HUDEP-2 (cell line): ENCODE measurements around the gene TULP3.
A peak's percentile ranks its signal among the peaks of the same experiment; 100 is the strongest.

Experiments
- DNase-seq, 76 experiments: peaks; one replicate each; lab custom pipeline; 2025; ENCODE audit not compliant: unreplicated experiment in 76 of 76; lab: John Stamatoyannopoulos, UW

The TULP3 gene

DNA sequence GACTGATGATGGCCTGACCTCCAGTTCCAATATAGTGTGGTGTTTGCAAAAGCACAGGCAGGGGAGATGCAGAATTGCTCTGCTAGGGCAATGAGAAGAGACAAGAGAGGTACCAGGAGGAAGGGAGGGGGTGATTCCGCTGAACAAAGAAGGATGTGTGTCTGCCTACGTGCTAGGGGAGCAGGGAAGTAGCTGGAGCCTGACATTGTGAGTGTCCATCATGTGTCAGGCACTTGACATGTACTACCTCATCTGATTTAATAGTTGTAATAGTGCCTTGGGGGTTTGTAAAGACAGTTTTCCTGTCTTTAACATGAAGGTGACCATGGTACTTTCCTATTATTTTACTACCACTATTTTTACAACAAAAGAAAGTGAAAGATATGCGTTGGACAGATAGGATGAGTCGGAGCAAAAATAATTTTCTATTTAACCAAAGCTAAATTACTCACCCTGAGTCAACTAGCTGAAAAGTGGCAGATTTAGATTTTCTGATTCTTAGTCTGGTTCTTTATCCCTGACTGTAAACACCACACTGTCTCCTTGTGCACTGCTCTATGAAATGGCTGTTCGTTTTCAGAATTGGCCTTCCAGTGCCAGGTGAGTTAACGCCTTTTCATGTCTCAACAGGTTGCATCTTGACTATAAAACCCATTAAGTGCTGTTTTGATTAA lies 34.8 kb downstream of the TULP3 start:
- no peak for DNase-seq

DNA sequence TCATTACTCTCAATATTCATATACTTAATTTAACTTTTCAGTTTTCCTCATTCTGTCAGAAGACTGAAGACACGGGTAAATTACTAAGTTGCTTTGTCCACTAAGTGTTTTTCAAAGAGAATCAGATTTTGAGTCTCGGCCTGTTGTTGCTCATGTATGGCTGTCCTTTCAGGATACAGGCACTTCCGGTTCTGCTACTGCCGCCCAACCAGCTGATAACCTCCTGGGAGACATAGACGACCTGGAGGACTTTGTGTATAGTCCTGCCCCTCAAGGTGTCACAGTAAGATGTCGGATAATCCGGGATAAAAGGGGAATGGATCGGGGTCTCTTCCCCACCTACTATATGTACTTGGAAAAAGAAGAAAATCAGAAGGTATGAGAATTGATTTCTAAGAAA lies 40.2 kb downstream of the TULP3 start:
- no peak for DNase-seq

DNA sequence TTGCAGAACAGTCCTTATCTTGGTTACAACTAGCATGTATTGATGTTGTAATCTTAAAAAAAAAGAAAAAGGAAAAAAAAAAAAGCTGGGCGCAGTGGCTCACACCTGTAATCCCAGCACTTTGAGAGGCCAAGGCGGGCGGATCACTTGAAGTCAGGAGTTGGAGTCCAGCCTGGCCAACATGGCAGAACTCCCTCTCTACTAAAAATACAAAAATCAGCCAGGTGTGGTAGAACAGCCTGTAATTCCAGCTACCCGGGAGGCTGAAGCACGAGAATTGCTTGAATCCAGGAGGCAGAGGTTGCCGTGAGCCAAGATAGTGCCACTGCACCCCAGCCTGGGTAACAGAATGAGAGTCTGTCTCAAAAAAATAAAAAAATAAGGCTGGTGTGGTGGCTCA lies 42.9 kb downstream of the TULP3 start:
- no peak for DNase-seq

DNA sequence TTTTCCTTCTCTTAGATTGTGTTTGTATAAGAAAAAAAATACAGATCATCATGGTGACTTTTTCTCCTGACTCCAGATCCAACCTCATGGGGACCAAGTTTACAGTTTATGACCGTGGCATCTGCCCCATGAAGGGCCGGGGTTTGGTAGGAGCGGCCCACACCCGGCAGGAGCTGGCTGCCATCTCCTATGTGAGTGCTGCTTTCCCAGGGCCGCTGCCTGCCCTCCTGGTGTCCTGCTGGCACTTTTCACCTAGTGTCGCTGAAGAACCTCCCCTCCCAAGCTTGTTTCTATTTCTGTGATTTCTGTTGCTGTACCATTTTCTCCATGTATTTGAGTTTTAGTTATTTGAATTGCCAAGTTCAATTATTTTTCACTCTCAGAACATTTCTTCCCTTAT lies 43.7 kb downstream of the TULP3 start:
- no peak for DNase-seq

DNA sequence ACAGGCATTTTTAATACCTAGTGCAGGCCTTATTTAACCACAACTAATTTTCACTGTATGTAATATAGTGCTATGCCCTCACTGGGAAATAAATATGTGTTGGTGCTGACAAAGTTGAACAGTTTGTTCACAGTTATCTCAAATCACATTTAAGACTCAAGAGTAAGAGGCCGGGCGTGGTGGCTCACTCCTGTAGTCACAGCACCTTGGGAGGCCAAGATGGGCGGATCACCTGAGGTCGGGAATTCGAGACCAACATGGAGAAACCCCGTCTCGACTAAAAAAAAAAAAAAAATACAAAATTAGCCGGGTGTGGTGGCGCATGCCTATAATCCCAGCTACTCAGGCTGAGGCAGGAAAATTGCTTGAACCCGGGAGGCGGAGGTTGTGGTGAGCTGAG lies 45.6 kb downstream of the TULP3 start:
- DNase-seq, result no peak

DNA sequence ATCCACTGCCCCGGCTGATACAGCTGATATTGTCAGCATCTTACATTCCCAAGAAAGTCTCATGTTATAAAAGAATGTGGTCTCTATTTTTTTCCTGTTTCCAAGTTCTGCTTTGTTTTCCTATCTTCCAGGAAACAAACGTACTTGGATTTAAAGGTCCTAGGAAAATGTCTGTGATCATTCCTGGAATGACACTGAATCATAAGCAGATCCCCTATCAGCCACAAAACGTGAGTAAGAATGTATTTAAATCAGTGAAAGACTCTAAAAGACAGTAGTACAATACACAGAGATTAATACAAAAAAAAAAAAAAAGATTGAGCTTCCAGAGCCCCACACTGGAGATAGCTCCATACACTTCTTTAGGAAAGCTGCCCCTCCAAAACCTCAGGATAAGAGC lies 46.8 kb downstream of the TULP3 start:
- DNase-seq, result no peak

DNA sequence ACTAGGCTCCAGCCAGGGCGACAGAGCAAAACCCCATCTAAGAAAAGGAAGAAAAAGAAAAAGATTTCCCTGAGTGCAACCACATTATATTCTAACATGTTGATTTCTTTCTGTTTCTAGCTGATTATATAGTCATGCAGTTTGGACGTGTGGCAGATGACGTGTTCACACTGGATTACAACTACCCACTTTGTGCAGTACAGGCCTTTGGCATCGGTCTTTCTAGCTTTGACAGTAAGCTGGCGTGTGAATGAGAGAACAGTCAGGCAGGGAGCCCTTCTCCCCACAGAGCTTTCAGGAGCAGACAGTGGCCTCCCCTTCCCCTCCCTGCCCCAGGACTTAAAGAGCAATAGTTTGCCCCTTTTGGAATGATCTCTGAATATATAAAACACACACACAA lies 48.5 kb downstream of the TULP3 start:
- no peak for DNase-seq

DNA sequence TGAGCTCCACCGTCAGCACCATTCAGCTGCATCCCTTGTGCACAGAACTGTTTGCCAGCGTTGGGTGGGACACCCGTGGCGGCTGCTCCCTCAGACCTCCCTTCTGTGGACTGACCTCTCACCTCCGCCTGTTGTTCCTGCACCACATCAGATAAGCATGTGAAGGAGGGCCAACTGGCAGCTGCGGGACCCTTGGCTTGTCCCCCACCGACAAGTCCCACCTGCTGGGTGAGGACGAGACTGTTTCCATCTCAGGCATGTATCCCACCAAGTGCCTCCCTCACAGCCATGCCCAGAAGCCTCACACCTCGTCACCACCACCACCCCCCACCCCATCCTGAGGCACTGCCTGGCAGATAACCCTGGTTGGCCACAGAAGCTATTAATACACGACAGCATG lies 49.9 kb downstream of the TULP3 start:
- DNase-seq, result no peak

DNA sequence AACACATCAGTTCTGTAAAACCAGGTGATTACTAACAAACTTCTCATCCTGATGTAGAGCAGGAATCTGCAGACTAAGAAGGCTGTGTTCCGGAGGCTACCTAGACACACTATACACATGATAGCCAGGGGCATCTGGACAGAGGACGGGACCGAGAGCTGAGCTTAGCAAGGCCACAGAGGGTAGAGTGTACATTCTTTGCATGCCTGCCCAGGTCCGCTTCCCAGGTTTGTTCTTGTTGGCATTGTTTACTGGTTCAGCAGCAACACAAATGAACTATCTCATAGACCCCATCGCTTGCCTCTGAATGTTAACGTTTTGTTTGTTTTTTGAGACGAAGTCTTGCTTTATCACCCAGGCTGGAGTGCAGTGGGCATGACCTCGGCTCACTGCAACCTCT lies 50.8 kb downstream of the TULP3 start:
- no peak for DNase-seq

DNA sequence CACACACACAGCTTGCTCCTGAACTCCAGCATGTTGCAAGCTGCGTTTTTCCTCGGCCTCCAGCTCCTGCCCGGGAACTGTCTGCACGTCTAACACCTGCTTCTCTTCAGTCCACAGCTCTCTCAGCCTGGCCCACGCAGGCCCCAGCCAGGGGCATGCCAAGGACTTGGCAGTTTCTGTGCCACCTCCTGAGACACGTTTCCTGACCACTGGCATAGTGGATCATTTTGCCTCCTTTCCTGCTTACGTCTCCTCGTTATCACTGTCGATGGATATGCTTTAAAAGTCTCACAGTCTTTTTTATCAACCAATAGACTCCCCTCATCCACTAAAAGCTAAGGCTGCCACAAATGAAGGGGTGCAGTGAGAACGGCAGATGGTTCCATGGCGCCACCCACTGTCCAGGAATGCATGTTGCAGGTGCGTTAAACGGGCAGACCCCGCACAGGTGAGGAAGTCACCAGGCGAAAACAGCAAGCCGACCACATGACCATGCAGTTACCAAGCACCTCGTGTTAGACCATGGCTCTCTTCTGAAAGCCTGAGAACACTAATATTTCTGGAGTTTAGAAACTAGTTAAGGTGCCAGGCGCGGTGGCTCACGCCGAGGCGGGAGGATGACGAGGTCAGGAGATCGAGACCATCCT lies 53.8 kb downstream of the TULP3 start:
- DNase-seq, result peak in 28 of 76 experiments; percentile 5 to 37 (median 19)

DNA sequence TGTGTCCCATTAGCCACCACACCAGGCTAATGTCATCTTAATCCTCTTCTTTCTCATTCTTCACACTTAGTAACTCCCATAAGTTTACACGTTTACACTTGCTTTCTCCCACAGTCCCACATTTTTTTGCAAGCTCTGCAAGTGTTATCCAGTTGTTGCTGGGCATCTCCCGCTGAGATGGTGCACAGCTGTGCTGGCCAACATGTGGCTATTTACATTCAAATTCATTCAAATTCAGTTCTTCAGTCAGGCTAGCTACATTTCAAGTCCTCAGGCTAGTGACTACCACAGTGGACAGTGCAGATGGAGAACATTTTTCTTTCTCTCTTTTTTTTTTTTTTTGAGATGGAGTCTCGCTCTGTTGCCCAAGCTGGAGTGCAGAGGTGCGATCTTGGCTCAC lies 58.7 kb downstream of the TULP3 start:
- DNase-seq, result no peak

DNA sequence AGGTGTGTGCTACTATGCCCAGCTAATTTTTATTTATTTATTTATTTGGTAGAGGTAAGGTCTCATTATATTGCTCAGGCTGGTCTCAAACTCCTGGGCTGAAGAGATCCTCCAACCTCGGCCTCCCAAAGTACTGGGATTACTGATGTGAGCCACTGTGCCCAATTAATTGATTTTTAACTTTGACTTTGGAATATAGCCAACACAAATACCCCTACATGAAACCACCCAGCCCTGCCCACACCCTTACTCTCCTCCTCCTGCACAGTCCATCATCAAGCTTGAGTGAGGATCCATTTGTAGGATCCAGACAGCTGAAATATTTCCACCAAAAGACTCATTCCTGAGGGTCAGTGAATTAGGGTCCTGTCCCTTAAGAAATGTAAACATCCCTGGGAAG lies 65.2 kb downstream of the TULP3 start:
- no peak for DNase-seq

DNA sequence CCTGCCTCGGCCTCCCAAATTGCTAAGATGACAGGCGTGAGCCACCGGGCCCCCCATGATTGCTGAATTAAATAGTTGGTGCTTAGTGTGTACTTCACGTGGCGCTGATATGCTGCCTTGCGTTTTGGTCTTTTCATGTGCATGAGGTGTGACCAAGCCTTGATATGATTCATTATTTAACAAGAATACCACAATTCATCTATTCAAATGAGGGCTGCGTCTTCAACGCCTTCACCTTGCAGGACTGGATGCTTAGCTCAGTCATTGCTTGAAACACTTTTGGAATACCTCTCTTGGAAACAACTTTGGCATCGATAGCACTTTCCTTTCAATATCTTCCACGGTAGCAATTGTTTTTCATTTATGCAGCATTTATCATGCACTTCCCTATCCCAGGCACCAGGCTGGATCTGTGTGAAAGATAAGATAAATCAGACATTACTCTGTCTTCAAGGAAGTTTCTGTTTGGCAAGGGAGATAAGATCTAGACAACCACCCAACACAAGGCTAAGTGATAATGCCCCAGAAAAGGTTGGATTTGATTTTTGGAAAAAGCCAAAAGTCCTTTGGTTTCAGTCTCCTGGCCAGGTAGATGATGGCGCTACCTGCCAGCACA lies 67.2 kb downstream of the TULP3 start:
- no peak for DNase-seq

DNA sequence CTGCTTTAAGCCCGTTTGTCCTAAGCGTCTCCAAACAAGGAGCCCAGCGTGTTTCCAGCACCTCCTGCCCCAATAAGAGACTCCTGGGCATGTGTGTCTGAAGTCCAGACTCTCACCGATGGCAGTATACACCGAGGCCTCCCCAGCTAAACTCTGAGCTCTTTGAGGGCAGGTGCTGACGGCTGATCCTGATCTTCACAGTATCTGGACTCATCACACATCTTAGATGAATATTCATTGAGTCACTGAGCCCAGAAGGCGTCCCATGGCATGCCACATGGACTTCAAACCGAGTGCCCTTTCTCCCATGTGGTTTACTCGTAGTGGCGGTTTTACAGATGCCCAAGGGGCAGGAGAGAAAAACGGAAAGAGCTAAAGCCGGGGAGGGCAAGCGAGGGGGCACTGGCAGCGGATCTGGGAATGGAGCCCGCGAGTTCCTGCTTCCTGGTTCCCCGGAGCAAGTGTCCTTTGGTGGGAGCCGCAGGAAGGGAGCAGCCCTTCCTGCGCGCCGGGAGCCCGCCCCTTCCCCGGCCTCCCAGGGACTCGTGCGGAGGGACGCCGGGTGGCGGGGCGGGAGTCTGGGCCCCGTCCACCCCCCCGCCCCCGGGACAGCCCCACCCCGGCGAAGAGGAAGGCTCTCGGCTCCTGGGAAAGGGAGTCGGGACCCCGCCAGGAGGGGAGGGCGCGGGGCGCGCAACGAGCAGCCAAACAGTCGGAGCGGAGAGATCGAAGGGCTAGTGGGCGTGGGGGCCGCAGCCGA lies 67.9 kb downstream of the TULP3 start:
- DNase-seq, result peak in 4 of 76 experiments; percentile 4 to 47 (median 16)

DNA sequence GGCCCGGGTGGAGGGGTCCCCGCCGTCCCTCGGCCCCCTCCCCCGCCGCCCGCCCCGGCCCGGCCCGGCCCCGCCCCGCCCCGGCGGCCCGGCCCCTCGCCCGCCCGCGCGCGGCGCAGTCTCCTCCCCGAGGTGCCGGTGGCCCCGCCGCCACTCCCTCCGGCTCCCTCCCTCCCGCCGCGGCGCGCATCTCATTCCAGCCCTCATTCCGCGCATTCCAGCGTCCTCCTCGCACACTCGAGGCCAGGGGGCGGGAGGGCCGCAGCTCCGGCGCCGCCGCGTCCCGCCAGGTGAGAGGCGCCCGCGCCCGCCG lies 68.5 kb downstream of the TULP3 start, which contains the start of gene TEAD4:
TEAD4 (plus strand) TSS at position 206 of the 313 bp plus-strand sequence.
- DNase-seq, result peak in 8 of 76 experiments; percentile 6 to 47 (median 11)

DNA sequence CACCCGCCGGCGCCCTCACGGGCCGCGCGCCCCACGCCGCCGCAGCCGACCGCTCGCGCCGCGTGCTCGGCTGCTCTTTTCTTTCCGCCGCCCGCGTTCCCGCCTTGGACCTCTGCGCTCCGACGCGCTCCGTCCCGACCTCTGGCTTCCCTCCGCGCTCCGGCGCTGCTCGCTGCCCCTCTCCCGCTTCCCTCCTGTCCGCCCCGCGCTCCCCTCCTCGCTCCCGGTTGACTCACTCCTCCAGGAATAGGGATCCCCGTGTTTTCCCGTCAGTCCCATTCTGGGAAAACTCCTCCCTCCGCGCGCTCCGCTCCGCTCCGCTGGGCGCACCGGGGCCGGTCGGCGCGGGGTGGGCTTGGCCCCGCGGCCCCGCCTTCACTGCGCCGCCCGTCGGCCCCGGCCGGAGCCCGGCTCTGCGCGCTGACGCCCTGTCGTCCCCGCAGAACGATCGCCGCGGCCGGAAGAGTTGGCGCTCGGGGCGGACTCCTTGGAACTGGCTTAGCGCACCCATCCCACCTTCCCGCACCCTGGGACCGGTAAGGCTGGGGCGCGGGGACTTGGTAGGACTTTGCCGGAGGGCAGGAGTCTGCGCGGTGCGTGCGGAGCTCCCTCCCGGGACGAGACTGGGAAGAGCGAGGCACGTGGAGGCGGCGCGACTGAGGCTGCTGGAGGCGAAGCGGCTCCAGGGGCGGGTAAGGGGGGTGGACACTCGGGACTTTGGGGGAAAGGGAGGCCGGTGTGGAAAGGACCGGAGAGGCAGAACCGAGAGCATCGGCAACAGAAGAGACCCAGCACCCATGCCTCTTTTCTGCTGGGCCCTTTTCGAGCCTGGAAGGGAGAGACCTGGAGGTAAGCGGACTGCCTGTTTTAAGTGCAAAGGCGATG lies 69.1 kb downstream of the TULP3 start:
- DNase-seq, result peak in 19 of 76 experiments; percentile 6 to 58 (median 19)

DNA sequence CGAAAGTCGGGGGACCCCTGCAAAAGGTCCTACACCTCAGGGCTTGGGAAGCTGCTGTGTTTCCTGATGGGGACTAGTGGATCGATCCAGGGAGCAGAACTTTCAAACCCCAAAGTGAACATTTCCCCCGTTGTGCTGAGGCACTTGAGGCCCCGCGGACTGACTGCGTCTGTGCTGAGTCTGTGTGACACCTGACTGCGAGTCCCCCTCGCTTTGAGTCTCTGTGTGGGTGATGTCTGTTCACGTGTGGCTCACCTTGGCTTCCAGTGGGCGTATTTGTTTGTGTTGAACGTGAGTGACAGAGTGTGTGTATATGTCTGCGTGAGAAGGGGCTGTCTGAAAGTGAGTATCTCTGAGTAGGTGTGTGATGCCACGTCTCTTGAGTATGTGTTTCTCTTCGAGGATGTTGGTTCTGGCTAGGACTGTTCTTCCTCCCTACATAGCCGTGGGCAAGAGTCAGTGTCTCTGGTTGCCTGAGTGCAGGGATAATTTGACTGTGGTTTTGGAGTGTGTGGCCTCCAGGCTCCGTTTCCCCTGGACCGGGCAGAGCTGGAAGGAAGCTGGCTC lies 69.8 kb downstream of the TULP3 start:
- peak in 2 of 76 experiments; percentile 26 to 36 for DNase-seq

DNA sequence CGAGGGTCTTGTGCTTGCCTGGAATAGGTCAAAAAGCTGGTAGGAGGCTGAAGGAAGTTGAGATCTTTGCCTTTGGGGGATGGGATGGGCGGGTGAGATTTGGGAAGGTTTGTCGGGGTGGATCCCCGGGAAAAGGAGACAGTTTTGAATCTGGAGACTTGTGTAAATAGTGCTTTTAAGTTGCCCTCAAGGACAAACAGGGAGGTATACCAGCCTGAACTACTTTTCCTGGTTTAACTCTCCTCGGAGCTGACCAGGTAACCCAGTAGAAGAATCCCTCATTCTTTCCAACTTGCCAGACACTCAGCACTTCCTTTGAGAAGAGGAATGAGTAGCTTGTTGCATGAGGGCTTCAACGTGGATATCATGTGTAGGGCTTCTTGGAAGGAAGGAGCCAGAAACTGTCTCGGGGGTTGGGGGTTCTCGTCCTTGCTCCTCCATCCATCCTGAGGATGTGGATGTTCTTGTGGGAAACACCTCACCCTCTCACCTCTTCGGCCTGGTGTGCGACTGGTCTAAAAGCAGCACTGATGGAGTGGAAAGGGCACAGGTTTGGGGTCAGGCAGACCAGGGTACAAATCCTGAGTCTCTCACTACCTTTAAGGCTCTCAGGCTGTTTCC lies 70.4 kb downstream of the TULP3 start:
- no peak for DNase-seq

DNA sequence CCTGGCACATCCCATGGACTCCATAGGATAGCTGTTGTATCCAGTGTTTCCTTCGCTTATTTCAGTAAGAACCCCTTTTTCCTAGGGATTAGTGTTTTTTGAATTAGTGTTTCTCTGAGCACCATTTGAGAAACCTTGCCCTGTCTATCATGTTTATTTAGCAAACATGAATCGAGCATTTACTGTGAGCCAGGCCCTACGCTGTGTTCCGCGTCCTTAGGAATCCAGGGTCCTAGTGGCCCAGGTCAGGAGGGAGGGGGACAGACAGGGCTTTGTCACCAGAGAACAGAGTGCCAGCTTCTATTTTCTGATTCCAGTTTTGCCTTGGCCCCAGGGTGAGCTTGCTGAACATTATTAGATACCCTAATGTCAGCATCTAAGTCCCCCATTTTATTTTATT lies 71.0 kb downstream of the TULP3 start:
- no peak for DNase-seq
